H1 (cell line): ENCODE measurements around the gene KRTAP4-7. TPM values are rescaled to one million over a fixed set of nuclear protein-coding genes. Genes with fewer than 3 reads are reported as not detected.

Experiments
- BRCA1 ChIP-seq: IDR thresholded peaks from 2 replicates; pipeline ENCODE4 v1.6.1; 2012; ENCODE audit warnings: low read depth, low read length, improper control_type of control experiment
- CHD2 ChIP-seq: IDR thresholded peaks from 2 replicates; pipeline ENCODE4 v1.6.1; 2012; ENCODE audit warnings: low read length, improper control_type of control experiment
- CHD7 ChIP-seq: fragments of 300-600 bp; sonication (generic); IDR thresholded peaks from 2 replicates; pipeline ENCODE4 v1.7.1; 2012; ENCODE audit warnings: low read length, moderate library complexity, mild to moderate bottlenecking, inconsistent platforms; ENCODE audit not compliant: insufficient replicate concordance
- CTCF ChIP-seq, 3 experiments: IDR thresholded peaks; 1 replicate in 2 of 3; 2 replicates in 1 of 3; pipeline versions ENCODE4 v1.5.1 to v1.6.1; 2011; ENCODE audit warnings: low read length in 3 of 3, mild to moderate bottlenecking in 3 of 3, inconsistent platforms in 2 of 3, low read depth in 1 of 3, moderate library complexity in 1 of 3; ENCODE audit not compliant: insufficient read depth in 1 of 3; ENCODE audit errors: control extremely low read depth in 1 of 3
- KDM4A ChIP-seq: IDR thresholded peaks from one replicate; pipeline ENCODE4 v1.7.1; 2012; ENCODE audit warnings: low read depth, mild to moderate bottlenecking, moderate library complexity, low read length, inconsistent platforms; ENCODE audit not compliant: severe bottlenecking
- POLR2AphosphoS5 ChIP-seq: IDR thresholded peaks from 2 replicates; pipeline ENCODE4 v1.6.1; 2011; ENCODE audit warnings: low read depth, low read length
- RBBP5 ChIP-seq: IDR thresholded peaks from 2 replicates; pipeline ENCODE4 v1.7.1; 2012; ENCODE audit warnings: low read depth, mild to moderate bottlenecking, inconsistent platforms, low read length, moderate library complexity, borderline replicate concordance
- TCF12 ChIP-seq: IDR thresholded peaks from 2 replicates; pipeline ENCODE4 v1.6.1; 2011; ENCODE audit warnings: low read depth, mild to moderate bottlenecking, low read length
- polyA plus RNA-seq, 7 experiments: library from polyadenylated mRNA; depleted of rRNA in 3 of 7; stranded (reverse) in 5 of 7; unstranded in 2 of 7; fragments of >200 nt in 5 of 7; fragments of 200-250 nt in 2 of 7; gene quantifications; 1 replicate in 5 of 7; 2 replicates in 1 of 7; 4 replicates in 1 of 7; pipeline versions ENCODE4 v1.2.1 to v1.2.3, GENCODE V29; 2011 to 2013; ENCODE audit warnings: missing spikeins in 2 of 7, mixed read lengths in 2 of 7
- total RNA-seq: library from RNA; stranded (reverse); fragmentation: NEBNext Ultra II Directional; extraction: Animal tissue kit (Norgen Biotek cat#: 25700); gene quantifications from 2 replicates; pipeline ENCODE4 v1.2.1, GENCODE V29; 2021

Gene KRTAP4-7
- total and polyA plus RNA-seq, 2 of the 8 experiments (the other 6 are each of a cell fraction or from before 2014, with no cell fraction given) = not detected

- TF ChIP-seq CHD7 = no peak
- TF ChIP-seq RBBP5 = no peak
- TF ChIP-seq CTCF (IDR thresholded peaks at IDR 0.05; ENCODE audit: control extremely low read depth in 1 of 3, insufficient read depth in 1 of 3, low read depth in 1 of 3, low read length in 3 of 3) = no peak
- no peak for TF ChIP-seq POLR2AphosphoS5
- no peak for TF ChIP-seq KDM4A
- TF ChIP-seq BRCA1 = no peak
- TF ChIP-seq TCF12 = no peak
- no peak for TF ChIP-seq CHD2
Observed at GRCh38 chr17:41065829-41066624, 17.9 kb upstream of the KRTAP4-7 start, which contains the start of gene KRTAP2-4 (continued).
